SU-DHL-6 (cell line): ENCODE data around the gene RAB11A.

Source experiments
- H2AFZ ChIP-seq: fragments of 200-600 bp; sonication (generic); 2 replicates; pipeline ENCODE4 v1.6.1; 2014; ENCODE audit warnings: low read depth, mild to moderate bottlenecking, moderate library complexity, mixed read lengths, antibody characterized with exemption, low read length; ENCODE audit not compliant: severe bottlenecking
- H3F3A ChIP-seq: fragments of 200-600 bp; shearing (Covaris generic); 2 replicates; pipeline ENCODE4 v1.6.0; 2016; ENCODE audit warnings: antibody characterized with exemption, mild to moderate bottlenecking; ENCODE audit not compliant: insufficient read depth
- H3K27ac ChIP-seq: fragments of 200-600 bp; sonication (generic); 2 replicates; pipeline ENCODE4 v1.5.1; 2016; ENCODE audit warnings: low read depth, mild to moderate bottlenecking, low read length, moderate library complexity, mixed read lengths
- H3K27me3 ChIP-seq: fragments of 200-600 bp; sonication (generic), shearing (Covaris generic); 2 replicates; pipeline ENCODE4 v1.6.0; 2014; ENCODE audit warnings: mild to moderate bottlenecking, low read length
- H3K36me3 ChIP-seq: fragments of 200-600 bp; sonication (generic); 2 replicates; pipeline ENCODE4 v1.6.1; 2014; ENCODE audit warnings: mild to moderate bottlenecking, low read length, mixed read lengths
- H3K4me2 ChIP-seq: fragments of 300-600, 200-600 bp; shearing (Covaris generic), sonication (generic); 2 replicates; pipeline ENCODE4 v1.6.0; 2014; ENCODE audit warnings: low read length, low read depth, mild to moderate bottlenecking; ENCODE audit not compliant: poor library complexity, severe bottlenecking
- H3K4me3 ChIP-seq: fragments of 200-600 bp; sonication (generic); 2 replicates; pipeline ENCODE4 v1.5.1; 2014; ENCODE audit warnings: antibody characterized with exemption, low read length, mild to moderate bottlenecking, mixed read lengths; ENCODE audit not compliant: insufficient read depth, poor library complexity, severe bottlenecking
- H3K79me2 ChIP-seq: fragments of 200-600 bp; sonication (generic); 2 replicates; pipeline ENCODE4 v1.6.1; 2014; ENCODE audit warnings: mild to moderate bottlenecking, low read length, moderate library complexity; ENCODE audit not compliant: insufficient read depth
- H3K9ac ChIP-seq: fragments of 200-600 bp; sonication (generic); 2 replicates; pipeline ENCODE4 v1.7.0; 2014; ENCODE audit warnings: mild to moderate bottlenecking, low read length
- H3K9me2 ChIP-seq: fragments of 200-600 bp; sonication (generic); replicated peaks from 2 replicates; pipeline ENCODE4 v1.6.1; 2014; ENCODE audit warnings: low read length; ENCODE audit not compliant: insufficient read depth
- H3K9me3 ChIP-seq: fragments of 200-600 bp; sonication (generic); 2 replicates; pipeline ENCODE4 v1.6.1; 2014; ENCODE audit warnings: low read length, mixed read lengths; ENCODE audit not compliant: insufficient read depth
- H4K20me1 ChIP-seq: fragments of 200-600 bp; sonication (generic); 2 replicates; pipeline ENCODE4 v1.6.1; 2014; ENCODE audit warnings: low read depth, mild to moderate bottlenecking, antibody characterized with exemption, low read length, moderate library complexity, mixed read lengths
- EZH2phosphoT487 ChIP-seq: fragments of 200-600 bp; sonication (generic), shearing (Covaris generic); conservative IDR thresholded peaks from 2 replicates; pipeline ENCODE4 v1.6.1; 2018; ENCODE audit warnings: mild to moderate bottlenecking, antibody characterized with exemption, low read length, moderate library complexity, mixed read lengths
- TF ChIP-seq, protein P1 (sequence below): fragments of 200-600 bp; sonication (generic); IDR thresholded peaks from one replicate; pipeline ENCODE4 v1.5.1; 2017; ENCODE audit warnings: antibody characterized with exemption, mild to moderate bottlenecking, low read length, moderate library complexity; ENCODE audit not compliant: insufficient read depth, poor library complexity, severe bottlenecking

The RAB11A gene

DNA sequence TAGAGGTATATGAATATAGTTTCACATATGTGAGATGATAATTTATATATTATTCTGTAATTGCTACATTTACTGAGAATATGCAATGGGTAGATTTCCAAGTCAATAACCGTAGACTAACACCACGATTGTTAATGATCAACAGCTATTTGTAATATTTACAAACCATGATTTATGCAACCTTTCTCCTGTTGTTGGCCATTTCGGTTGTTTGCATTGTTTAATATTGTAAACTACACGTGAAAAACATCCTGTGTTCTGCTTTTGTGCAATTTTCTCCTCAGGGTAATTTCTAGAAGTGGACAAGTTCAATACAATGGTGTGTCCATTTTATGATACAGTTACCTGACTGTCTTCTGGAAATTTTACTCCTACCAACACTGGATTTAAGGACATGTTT is 29.3 kb upstream of the RAB11A start:
- H3K36me3 ChIP-seq: no peaks in the 10 kb centered on the region
- H3K9me2 ChIP-seq: no peaks in the 10 kb centered on the region
- H3K9me3 ChIP-seq: no peaks in the 10 kb centered on the region
- no peaks in the 10 kb centered on the region for H3F3A ChIP-seq
- no peak overlapping the region for H3K27ac ChIP-seq
- no peaks in the 10 kb centered on the region for H3K27me3 ChIP-seq
- TF ChIP-seq, protein P1, sequence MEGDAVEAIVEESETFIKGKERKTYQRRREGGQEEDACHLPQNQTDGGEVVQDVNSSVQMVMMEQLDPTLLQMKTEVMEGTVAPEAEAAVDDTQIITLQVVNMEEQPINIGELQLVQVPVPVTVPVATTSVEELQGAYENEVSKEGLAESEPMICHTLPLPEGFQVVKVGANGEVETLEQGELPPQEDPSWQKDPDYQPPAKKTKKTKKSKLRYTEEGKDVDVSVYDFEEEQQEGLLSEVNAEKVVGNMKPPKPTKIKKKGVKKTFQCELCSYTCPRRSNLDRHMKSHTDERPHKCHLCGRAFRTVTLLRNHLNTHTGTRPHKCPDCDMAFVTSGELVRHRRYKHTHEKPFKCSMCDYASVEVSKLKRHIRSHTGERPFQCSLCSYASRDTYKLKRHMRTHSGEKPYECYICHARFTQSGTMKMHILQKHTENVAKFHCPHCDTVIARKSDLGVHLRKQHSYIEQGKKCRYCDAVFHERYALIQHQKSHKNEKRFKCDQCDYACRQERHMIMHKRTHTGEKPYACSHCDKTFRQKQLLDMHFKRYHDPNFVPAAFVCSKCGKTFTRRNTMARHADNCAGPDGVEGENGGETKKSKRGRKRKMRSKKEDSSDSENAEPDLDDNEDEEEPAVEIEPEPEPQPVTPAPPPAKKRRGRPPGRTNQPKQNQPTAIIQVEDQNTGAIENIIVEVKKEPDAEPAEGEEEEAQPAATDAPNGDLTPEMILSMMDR: no peak
- TF ChIP-seq EZH2phosphoT487: no peak
- no peak overlapping the region for H2AFZ ChIP-seq
- H3K4me2 ChIP-seq: no peak overlapping the region
- no peaks in the 10 kb centered on the region for H4K20me1 ChIP-seq
- H3K79me2 ChIP-seq: no peaks in the 10 kb centered on the region
- no peak overlapping the region for H3K9ac ChIP-seq
- H3K4me3 ChIP-seq: no peak overlapping the region

DNA sequence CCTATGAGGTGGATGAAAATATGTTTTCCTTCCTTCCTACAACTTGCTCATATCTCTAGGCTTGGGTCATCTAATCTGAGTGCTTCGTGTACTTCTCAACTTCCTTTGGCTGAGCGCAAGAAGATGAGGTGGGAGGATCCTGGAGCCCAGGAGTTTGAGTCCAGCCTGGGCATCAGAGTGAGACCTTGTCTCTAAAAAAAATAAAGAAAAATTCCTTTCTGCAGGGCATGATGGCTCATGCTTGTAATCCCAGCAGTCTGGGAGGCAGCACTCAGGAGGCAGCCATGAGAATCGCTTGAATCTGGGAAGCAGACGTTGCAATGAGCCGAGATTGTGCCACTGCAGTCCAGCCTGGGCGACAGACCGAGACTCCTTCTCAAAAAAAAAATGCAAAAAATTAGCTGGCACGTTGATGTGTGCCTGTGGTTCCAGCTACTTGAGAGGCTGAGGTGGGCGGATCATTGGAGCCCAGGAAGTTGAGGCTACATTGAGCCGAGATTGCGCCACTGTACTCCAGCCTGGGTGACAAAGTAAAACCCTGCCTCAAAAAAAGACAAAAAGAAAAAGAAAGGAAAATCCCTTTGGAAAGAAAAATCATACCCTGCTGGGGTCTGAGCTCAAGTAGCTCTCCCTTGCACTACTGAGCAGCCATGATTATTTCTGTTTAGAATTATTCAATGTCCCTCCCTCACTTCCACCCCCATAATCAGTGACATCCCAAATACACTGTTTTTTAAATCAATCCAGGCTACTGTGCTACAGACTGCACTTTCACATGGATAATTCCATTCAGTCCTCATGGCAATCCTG is 28.0 kb upstream of the RAB11A start:
- H3K79me2 ChIP-seq: no peaks in the 10 kb centered on the region
- no peak overlapping the region for H3K27ac ChIP-seq
- no peak overlapping the region for H2AFZ ChIP-seq
- H3K9me2 ChIP-seq: no peaks in the 10 kb centered on the region
- H4K20me1 ChIP-seq: no peaks in the 10 kb centered on the region
- H3K36me3 ChIP-seq: no peaks in the 10 kb centered on the region
- no peaks in the 10 kb centered on the region for H3K27me3 ChIP-seq
- H3K9me3 ChIP-seq: no peaks in the 10 kb centered on the region
- no peak overlapping the region for H3K9ac ChIP-seq
- no peak overlapping the region for H3K4me2 ChIP-seq
- H3F3A ChIP-seq: no peaks in the 10 kb centered on the region
- TF ChIP-seq, protein P1: no peak
- no peak for TF ChIP-seq EZH2phosphoT487
- no peak overlapping the region for H3K4me3 ChIP-seq

DNA sequence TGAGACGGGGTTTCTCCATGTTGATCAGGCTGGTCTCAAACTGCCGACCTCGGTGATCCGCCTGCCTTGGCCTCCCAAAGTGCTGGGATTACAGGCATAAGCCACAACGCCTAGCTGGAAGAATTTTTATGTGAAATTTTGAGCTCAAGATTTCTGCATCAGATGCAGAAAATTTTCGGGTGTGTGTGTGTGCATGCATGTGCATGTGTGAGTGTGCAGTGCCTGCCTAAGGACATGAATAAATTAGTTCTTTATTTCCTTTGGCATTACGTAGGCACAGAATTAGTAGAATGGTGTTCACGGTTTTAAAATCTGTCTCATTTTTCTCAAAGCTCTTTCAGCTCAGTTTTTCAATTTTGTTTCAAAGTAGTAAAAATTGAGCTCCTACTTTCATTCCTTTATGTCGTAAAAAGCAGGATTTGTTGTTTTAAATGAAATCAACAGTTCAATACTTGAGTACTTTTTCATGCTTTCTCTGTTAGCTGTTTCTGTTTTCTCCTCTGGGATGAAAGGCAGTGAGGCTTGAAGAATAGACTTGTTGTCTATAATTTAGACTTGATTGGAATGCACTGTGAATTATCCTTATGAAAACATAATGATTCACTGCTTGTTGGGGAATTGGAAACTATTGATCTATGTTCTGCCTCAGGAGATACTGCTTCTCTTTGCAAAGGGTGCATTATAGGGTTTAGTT is 23.3 kb upstream of the RAB11A start:
- Histone ChIP-seq H3K79me2 (no peaks in the 10 kb centered on the region), H3K4me3 (no peak overlapping the region), H3K9ac (no peak overlapping the region), H3K4me2 (no peak overlapping the region), H3F3A (no peaks in the 10 kb centered on the region), H3K27me3 (no peaks in the 10 kb centered on the region), H3K36me3 (no peaks in the 10 kb centered on the region), H3K9me3 (no peaks in the 10 kb centered on the region), H3K27ac (no peak overlapping the region), H4K20me1 (no peaks in the 10 kb centered on the region), H2AFZ (no peak overlapping the region), H3K9me2 (no peaks in the 10 kb centered on the region)
- TF ChIP-seq, protein P1: no peak
- TF ChIP-seq EZH2phosphoT487: no peak
